MV-4-11 (cell line): ENCODE measurements around the gene CD70.
"Not testable (repeated sequence)": the region's sequence is repeated elsewhere in the genome, so short reads cannot be mapped to it uniquely, and the experiment has no call there.

Experiments
- DNase-seq: peaks from one replicate; lab custom pipeline; 2025; lab: John Stamatoyannopoulos, UW

Gene CD70

DNA sequence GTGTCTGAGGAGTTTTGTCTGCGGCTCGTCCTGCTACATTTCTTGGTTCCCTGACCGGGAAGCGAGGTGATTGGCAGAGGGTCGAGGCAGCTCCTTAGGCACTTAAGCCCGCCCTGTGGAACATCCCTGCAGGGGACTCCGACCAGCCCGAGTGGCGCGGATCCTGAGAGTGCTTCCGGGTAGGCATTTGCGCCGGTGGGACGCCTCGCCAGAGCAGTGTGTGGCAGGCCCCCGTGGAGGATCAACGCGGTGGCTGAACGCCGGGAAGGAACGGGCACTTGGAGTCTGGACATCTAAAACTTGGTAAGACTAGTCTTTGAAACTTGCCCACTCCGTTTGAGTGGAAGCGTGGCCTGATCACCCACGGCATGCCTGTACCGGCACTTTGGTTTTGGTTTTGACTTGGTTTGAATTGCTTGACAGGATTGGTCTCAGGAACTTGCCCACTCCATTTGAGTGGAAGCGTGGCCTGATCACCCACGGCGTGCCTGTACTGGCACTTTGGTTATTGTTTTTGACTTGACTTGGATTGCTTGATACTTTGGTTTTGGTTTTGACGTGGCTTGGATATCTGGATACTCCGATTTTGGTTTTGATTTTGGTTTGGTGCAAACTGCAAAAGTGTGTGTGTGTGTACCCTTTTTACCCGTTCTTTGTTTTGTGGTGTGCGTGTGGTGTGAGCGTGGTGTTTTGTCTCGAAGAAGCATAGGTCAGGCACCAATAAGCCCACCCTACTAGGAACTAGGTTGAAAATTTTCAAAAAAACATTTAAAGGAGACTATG lies 6.7 kb upstream of the CD70 start:
- not testable (repeated sequence) for DNase-seq

DNA sequence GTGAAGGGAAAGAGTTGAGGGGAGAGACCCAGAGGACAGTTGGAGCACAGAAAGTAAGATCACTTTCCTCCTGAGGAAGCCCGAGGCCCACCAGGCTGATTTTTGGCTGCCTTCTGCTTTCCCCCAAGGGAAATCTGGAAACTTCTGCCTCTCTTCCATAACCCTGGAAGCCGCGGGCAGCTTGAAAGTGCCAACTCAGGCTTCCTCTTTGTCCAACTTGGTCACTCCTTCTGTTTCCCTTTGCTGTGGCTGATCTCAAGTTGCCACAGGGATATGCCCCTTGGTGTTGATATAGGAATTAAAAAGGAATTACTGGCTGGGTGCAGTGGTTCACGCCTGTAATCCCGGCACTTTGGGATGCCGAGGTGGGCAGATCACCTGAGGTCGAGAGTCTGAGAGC lies 5.7 kb upstream of the CD70 start:
- DNase-seq: no peak

DNA sequence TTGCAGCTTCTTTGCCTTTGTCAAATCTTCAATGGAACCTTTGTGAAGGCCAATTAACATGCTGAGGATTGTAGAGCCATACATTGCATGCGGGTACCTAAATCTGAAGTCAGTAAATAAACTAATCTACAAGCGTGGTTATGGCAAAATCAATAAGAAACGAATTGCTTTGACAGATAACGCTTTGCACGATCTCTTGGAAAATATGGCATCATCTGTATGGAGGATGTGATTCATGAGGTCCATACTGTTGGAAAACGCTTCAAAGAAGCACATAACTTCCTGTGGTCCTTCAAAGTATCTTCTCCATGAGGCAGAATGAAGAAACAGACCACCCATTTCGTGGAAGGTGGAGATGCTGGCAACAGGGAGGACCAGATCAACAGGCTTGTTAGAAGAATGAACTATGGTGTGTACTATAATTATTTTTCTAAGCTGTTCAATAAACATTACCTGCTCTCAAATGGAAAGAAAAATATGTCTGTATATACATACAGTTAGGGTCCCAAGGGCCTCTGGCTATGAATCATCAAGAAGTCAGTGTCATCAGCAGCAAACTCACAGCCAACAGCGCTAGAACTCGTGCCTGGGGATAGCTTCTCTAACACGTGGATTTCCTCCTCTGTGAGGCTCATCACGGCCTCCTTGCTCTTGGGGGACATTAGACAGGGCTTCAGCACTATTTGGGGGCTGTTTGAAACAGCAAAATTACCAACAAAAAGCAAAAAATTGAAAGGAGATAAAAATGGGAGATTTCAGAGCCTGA lies 2.9 kb upstream of the CD70 start:
- peak; percentile 31 for DNase-seq

DNA sequence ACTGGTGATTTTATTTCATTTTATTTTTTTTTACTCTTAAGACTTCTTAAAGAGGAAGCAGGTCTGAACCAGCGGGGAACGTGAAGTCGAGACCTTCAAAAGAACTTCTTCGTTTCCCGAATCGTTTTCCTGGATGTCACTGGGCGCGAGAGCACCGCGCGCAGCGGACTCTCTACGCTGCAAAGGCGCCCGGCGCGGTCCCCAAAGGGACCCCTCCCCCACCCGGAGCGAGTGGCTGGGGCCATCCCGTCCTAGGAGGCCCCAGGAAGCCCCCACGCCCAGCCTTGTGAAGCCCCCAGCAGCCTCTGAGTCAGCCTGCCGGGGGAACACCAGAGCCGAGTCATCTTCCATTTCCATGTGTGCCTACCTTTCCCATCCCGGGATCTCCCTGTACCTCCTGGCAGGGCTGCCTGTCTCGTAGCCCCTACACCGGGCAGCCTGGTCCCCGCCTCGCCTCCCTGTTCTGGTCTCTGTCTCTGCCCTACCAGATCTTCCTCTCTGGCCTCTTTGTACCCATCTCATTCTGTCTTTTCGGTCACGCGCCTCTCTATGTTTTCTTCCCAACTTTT lies 608 bp downstream of the CD70 start:
- DNase-seq: peak; percentile 56

DNA sequence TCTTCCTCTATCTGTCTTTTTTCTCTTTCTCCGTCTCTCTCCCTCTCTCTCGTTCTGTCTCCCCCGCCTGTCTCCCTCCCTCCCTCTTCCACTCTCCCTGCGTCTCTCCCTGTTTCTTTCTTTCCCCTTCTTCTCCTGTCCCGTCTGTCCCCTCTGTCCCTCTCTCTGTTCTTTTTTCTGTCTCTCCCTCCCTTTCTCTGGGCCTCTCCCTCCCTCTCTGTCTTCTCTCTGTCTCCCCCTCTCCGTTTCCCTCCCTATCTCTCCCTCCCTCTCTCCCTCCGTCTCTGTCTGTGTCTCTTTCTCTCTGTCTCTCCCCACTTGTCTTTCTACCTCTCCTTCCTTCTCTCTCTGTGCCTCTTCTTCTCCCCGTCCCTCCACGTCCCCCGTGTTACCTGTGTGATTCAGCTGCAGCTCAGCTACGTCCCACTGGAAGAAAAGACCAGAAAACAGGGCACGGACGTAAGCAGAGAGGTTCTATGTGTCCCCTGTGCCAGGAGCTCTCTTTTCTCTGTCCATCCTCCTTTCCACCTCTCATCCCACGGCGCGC lies 1.2 kb downstream of the CD70 start:
- no peak for DNase-seq

DNA sequence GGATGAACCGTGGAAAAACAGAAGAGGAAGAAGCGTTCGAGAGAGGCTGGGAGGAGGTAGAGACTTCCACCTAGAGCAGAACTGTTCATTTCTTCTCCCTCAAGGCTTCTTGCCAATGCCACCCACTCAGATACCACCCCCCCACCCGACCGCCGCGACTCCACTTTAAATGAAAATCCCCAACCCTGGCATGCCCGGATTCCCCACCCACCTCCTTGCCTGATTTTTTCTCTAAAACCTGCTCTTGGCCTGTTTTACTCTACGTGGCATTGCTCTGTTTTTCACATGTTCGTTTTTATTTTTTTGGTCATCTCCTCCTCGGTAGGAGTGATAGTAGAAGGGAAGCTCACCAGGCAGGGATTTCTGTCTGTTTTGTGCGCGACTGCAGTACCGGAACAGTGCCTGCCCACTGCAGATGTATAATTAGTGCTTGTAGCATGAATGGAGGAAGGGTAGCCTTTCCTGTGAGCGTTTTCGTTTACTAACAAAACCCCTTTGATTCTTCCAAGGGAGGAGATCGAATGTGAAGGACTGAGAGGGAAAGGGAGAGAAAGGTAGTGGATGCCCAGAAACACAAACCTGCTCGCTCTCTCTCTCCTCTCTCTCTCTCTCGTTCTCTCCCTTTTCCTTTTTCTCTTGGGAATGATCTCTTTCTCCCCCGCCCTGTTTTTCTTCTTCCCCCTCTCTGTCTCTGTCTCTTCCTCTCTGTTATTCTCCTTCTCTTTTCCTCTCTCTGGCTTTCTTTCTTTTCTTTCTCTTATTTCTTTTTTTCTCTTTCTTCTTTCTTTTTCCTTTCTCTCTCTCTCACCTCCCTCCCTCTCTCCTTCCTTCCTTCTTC lies 2.2 kb downstream of the CD70 start:
- peak; percentile 66 for DNase-seq

DNA sequence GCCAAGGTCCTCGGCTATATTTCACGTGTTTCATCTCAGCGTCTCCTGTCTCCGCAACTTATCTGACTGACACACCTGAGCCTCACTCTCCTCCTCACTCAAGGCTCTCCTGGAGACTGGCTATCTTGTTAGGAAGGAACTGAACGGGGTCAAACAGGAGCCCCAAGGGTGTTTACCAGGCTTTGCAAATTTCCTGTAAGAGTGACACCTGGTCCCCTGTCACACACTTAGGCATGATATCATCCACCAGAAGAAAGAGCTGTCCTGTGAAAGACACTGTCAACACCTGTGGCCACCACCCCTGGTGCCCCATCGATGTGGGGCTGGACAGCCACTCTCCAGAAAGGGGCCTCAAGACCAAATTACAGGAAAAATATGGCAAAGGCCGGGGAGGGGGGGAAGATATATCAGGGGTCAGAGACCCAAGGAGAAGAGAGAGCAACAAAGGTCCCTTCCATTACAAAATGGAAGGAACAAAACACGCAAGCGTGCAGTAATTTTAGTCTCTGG lies 2.9 kb downstream of the CD70 start:
- no peak for DNase-seq

DNA sequence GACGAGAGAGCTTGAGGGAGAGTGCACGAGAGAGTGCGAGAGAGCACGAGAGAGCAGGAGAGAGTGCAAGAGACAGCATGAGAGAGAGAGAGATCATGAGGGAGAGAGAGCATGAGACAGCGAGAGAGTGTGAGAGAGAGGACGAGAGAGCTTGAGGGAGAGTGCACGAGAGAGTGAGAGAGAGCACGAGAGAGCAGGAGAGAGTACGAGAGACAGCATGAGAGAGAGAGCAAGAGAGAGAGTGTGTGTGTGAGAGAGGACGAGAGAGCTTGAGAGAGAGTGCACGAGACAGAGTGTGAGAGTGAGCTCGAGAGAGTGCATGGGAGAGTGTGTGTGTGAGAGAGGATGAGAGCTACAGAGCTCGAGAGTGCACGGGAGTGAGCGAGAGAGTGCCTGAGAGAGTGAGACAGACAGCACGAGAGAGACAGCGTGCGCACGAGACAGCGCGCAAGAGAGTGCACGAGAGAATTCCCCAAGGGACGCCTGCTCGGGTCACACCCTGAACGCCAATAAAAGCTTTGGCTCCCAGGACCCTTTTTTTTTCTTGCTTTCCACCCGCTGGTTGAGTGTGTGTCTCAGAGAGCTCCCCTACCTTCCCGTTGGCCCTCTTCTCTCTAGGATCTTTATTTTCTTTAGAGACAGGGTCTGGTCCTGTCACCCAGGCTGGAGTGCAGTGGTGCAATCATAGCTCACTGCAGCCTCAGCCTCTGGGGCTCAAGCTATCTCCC lies 3.7 kb downstream of the CD70 start:
- DNase-seq: peak; percentile 42

DNA sequence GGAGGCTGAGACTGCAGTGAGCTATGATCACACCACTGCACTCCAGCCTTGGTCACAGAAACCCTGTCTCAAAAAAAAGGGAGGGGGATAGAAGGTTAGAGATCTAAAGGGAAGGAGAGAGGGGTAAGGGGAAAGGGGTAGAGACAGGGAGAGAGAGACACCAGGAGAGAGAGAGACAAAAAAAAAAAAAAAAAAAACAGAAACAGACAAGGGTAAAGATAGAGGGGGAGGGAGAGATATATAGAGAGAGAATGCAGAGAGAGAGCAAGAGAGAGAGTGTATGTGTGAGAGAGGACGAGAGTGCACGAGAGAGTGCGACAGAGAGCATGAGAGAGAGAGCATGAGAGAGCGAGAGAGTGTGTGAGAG lies 4.2 kb downstream of the CD70 start:
- no peak for DNase-seq

DNA sequence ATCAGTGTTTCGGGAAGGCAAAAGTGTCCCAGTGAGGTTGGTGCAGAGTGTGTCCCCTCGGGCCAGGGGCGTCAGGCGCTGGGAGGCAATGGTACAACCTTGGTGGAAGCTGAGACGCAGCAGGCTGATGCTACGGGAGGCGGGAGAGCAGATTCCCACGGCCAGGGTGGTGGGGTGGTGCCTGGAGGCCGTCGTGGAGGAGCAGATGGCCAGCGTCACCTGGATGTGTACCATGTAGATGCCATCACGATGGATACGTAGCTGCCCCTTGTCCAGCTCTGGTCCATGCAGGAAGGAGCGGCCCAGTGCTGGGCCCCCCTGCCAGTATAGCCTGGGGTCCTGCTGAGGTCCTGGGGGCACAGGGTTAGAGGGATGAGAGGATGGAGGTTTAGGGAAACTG lies 4.9 kb downstream of the CD70 start:
- DNase-seq: no peak

DNA sequence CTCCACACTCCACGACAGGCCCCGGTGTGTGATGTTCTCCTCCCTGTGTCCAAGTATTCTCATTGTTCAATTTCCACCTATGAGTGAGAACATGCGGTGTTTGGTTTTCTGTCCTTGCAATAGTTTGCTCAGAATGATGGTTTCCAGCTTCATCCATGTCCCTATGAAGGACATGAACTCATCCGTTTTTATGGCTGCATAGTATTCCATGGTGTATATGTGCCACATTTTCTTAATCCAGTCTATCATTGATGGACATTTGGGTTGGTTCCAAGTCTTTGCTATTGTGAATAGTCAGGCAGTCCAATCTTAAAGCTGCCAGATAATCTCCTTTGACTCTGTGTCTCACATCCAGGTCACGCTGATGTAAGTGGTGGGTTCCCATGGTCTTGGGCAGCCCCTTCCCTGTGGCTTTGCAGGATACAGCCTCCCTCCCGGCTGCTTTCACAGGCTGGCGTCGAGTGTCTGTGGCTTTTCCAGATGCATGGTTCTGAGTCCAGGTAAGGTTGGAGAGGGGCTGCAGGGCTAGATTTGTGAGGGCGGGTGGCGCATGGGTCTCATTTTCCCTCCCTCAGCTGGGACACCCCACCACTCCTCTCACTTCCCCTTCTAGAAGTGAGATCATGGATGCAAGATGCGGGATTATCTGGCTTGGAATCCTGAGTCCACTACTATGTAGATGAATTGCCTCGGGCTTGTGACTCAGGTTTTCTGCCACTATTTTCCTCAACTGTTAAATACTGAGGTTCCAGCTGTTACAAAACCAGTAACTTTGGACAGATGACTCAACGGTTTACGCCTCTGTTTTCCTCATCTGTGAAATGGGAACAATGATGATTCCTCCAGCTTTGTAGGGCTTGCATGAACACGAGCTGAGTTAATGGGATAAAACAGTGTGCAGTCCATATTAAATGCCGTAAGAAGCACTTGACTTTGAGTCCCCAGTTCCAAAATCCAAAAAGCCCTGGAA lies 8.2 kb downstream of the CD70 start:
- peak; percentile 63 for DNase-seq

DNA sequence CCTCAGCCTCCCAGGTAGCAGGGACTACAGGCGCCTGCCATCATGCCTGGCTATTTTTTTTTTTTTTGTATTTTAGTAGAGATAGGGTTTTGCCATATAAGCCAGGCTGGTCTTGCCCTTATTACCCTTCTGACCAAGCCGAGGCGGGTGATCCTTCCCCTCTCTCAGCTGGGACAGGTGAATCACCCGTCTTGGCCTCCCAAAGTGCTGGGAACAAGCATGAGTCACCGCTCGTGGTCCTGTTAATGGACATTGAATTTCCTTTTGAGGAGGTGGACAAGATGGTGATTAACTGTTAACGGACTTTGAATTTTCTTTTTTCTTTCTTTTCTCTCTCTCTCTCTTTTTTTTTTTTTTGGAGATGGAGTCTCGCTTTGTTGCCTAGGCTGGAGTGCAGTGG lies 10.6 kb downstream of the CD70 start:
- peak; percentile 37 for DNase-seq

DNA sequence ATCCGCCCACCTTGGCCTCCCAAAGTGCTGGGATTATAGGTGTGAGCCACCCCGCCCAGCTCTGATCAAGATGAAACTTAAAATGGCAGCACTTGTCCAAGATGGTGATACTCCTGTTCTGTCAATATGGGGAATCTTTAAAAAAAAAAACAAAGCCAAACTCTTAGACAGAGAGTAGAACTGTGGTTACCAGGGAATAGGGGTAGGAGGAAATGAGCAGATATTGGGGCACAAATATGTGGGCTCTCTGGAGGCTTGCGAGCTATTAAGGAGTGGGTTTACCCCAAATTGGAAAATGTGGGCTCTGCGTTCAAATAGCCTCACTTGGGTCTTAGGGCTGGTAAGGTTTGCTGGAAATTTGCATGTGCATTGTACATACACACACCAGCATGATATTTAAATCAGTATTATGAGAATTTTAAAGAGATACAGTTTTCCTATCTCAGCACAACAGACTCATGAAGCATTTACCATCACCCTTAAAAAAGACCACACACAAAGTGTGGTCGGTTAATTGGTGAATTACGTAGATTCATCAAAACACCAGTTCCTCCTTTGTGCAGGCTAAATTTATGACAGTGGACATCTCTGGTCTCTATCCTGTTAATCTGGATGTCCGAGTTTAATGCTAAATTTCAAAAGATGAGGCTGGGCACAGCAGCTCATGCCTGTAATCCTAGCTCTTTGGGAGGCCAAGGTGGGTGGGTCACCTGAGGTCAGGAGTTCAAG lies 11.3 kb downstream of the CD70 start:
- DNase-seq: peak; percentile 67

DNA sequence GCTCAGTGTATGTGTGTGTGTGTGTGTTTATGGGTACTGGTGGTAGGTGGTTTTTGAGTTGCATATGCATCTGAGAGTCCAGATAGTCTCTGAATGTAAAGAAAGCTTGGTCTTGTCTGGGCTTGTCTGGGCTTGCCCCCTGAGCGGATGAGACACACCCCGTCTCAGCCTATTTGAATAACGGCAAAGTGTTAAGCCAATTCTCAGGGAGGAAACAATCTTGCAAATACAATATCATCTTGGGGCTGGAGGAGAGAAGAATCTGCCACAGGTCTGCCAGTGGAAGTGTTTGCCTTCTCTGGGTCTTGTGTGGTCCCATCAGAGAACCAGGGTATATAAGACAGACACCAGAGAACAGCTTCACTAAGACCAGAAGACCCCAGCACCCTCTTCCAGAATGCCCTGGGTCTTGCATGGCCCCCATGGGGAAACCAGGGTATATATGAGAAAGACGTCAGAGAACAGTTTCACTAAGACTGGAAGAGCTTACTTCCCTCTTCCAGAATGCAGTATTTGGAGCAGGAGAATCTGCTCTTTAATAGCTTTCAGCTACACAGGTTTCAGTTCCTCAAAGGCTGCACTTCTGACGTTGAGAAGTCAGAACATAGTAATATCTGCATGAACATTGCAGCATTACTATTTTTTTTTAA lies 13.3 kb downstream of the CD70 start:
- DNase-seq: peak; percentile 100

DNA sequence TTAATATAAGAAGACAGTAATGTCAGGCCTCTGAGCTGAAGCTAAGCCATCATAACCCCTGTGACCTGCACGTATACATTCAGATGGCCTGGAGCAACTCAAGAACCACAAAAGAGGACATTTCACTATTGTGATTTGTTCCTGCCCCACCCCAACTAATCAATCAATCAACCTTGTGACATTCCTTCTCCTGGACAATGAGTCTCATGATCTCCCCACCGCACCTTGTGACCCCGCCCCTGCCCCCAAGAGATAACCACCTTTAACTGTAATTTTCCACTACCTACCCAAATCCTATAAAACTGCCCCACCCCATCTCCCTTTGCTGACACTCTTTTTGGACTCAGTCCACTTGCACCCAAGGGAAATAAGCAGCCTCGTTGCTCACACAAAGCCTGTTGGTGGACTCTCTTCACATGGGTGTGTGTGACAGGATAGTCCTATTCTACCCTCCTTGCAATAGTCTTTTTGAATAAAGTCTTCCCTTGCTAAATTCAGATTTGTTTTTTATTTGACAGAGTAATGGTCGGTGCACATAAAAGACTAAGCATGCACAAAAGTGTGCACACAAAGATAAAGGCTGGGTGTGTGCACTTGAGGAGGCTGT lies 14.0 kb downstream of the CD70 start:
- DNase-seq: peak; percentile 53

DNA sequence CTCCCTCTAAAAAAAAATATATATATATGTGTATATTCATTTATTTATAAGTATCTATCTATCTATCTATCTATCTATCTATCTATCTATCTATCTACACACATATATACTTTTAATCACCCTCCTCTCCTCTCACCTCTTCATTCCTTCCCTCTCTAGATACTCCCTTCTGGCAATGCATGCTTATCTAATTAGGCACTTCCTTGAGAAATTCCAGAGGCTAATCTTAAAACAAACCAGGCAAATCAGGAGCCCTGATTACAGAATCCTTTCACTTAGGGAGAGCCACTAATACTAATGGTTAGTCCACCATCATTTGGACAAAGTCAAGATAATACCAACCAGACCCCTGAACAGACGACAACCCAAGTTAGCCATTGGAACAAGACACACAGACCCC lies 17.6 kb downstream of the CD70 start:
- DNase-seq: no peak

DNA sequence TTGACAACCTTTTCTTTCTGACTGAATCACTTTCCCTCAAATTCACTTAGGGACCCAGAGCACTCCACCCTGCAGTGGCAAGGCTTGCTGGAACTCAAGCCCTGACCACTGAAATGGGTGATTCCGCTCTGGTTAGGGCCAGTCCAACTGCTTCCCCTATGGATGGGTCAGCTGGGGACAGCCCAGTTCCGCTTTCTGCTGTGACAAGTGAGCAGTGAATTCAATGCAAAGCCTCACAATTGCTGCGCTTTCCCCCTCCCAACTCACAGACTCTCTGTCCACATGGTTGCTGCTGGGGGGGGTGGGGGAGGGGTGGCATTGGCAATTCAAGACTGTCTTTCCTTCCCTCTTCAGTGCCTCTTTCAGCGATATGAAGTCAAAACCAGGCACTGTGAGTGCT lies 18.7 kb downstream of the CD70 start:
- peak; percentile 100 for DNase-seq

DNA sequence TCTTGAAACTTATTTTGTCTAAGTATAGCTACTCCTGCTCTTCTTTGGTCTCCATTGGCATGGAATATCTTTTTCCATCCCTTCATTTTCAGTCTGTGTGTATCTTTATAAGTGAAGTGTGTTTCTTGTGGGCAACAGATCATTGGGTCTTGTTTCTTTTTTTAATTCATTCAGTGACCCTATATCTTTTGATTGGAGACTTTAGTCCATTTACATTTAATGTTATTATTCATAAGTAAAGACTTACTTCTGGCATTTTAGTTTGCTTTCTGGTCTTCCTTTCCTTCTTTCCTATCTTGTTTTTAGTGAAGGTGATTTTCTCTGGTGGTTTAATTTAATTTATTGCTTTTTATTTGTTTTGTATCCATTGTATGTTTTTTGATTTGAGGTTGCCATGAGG lies 19.8 kb downstream of the CD70 start:
- no peak for DNase-seq
